Activated CD4-positive, alpha-beta T cell treated with anti-CD3 and anti-CD28 coated beads, Interleukin-2, Interleukin-6, amounts not matched to agents 100 ng/mL and 50 ng/mL, durations not matched to agents 16 hours and 8 hours (primary cell): ENCODE measurements around the gene NR2C2.
A peak's percentile ranks its signal among the peaks of the same experiment; 100 is the strongest.

Experiments
- DNase-seq: peaks from one replicate; pipeline ENCODE4 v3.0.0-alpha.2; 2020

The NR2C2 gene

GRCh38 chr3:15065550-15066007, 118.2 kb downstream of the NR2C2 start:
- DNase-seq, result no peak

GRCh38 chr3:15066467-15066866, 119.1 kb downstream of the NR2C2 start:
- DNase-seq, result no peak

DNA sequence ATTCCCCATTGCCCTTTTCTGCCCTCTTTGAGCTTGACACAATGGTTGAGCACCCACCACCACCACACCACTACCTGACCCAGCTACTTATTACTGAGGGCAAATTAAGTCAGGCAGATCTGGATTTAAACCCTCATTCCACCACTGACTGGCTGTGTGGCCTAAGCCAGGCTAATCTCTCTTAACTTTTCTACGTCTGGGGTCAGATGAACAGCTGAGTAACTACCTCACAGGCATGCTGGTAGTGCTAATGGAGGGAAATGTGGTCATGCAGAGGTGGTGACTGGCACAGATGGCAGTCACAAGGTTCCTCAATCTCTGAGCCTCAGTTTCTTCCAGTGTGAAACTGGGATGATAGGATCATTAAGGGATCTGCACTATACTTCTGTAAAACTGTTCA, 122.1 kb downstream of the NR2C2 start:
- DNase-seq, result no peak

DNA sequence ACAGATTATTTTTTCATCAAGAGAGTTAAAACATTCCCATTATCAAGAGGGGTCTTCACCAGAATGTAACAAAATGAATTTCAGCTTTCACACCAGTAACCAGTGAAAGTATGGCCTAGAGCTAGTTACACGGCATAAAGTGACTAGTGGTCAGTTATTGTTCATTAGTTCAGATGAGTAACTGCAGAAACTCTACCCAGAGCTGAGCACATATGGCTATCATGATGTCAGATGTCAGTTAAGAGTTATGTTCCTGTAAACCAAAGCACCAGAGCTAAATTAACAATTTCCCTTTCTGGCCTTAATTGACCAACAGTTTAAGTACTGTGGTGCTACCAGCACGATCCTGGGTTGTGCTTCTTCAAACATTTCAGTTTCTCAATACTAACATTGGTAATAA, 124.3 kb downstream of the NR2C2 start:
- no peak for DNase-seq

GRCh38 chr3:15074500-15074899, 127.1 kb downstream of the NR2C2 start:
- DNase-seq, result no peak

DNA sequence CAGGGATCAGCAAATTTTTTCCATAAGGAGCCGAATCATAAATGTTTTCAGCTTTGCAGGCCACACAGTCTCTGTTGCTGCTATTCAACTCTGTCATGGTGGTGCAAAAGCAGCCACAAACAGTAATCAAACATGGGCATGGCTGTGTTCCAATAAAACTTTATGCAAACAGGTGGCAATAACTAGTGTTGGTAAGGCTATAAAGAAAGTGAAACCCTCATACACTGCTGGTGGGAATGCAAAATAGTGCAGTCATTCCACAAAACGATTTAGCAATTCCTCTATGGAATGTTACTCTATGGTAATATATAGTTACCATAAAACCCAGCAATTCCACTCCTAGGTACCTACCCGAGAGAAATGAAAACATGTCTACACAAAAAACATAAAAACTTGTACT, 131.7 kb downstream of the NR2C2 start:
- no peak for DNase-seq

- no peak for DNase-seq
Measured at GRCh38 chr3:15081960-15082664, 134.7 kb downstream of the NR2C2 start.

DNA sequence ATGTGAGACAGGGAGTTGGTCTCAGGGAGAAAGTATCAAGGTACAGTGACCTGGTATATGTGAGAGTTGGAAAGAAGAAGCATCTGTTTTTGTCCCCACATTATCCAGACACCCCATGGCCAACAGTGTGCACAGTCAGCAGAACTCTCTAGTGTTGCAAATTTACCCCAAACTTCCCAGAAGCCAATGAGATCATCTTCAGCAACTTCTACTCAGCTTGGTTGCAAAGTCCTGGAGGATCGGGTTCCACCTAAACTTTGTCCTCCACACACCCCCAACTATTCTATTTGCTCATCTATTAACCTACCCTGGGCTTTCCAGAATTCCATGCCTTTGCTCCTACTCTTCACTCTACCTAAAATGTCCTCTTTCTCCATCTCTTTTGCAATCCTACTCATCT, 135.9 kb downstream of the NR2C2 start:
- no peak for DNase-seq

- no peak for DNase-seq
Measured at GRCh38 chr3:15086263-15086662, 138.9 kb downstream of the NR2C2 start.

GRCh38 chr3:15086699-15087098, 139.3 kb downstream of the NR2C2 start:
- no peak for DNase-seq

DNA sequence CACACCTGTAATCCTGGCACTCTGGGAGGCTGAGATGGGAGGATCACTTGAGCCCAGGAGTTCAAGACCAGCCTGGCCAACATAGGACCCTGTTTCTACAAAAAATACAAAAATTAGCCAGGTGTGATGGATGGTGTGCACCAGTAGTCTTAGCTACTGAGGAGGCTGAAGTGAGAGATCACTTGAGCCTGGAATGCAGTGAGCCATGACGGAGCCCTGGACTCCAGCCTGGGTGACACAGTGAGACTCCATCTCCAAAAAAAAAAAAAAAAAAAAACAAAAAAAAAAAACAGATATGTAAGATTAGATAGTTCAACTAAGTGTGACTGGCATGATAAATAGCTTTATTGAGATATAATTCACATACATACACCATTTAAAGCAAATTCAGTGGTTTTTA, 141.8 kb downstream of the NR2C2 start:
- no peak for DNase-seq

DNA sequence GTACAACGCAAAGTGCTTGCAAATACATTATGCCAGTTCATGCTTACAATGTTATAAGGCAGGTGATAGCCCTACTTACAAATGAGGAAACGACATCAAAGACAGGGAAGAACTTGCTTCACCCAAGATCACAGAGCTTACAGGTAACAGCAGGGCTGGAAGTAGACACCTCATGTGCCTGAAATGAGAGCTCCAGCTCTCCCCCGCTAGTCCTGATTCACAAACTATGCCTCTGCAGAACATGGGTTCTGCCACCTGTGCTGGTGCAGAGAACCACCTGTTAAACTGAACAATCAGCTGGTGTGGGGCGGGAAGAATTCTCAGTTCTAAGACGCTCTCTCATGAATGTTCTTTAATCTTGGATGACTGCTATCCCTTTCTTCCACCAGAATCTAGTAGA, 144.2 kb downstream of the NR2C2 start:
- no peak for DNase-seq

DNA sequence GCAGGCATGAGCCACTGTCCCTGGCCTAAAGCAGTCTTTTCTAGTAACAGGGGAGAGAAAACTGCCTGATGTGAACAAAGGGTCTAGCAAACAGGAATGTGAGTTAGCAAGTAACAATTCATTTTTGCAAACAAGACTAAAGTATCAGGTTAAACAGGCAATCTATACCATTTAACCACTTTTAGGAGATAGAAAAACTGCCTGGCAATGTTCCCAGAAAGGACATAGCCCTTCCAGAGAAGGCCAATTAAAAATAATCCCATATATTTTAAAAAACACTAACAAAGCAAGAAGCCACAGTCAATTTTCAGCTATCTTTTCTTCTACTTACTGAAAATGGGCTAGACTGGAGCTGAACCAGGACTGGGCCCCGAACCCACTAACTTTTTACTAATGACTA, 145.3 kb downstream of the NR2C2 start:
- DNase-seq, result no peak

DNA sequence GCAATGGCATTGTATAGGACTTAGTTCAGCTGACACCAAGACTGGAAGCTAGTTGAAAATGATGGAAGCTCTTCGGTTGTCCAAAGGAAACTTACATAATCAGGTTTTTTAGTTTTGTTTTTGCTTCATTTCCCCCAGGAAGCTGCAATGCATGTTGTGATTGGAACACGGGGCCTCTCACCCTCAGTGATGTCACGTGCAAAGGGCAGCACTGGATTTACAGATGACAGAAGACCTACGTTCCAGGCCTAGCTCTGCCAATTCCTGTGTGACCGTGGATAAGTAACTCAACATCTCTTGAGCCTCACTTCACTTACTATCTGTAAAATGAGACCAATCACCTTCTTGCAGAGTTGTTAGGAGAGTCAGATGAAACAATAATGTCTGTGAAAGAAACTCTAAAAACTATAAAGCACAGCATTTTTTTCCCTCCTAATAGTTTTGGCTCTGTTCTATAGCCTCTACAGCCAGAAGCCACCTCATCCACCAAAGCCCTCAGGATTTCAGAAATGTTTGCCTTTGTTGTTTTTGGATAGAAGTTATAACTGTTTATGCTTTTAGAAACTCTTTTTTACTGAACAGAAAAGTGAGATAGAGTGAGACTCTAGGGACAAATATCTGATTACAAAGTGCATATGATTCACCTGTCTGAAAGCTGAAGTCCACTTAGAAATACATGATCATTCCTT, 146.9 kb downstream of the NR2C2 start:
- DNase-seq, result no peak

DNA sequence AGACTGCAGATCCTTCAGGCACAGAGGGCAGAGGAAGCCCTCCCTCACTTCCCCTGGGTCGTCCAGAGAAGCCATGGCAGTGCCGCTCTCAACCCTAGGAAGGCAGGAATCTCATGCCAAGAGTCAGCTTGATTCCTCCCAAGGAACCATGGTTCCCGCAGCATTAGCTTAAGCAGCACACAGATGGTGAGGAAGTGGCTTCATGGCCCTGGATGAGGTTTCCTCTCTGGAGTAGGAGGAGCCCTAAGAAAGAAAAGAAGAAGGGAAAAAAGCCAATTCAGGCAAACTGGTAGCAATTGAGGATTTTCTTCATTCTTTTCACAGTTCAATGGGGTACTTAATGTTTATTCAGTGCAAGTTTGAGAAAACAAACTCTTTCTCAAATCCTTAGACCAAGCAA, 148.7 kb downstream of the NR2C2 start:
- no peak for DNase-seq

DNA sequence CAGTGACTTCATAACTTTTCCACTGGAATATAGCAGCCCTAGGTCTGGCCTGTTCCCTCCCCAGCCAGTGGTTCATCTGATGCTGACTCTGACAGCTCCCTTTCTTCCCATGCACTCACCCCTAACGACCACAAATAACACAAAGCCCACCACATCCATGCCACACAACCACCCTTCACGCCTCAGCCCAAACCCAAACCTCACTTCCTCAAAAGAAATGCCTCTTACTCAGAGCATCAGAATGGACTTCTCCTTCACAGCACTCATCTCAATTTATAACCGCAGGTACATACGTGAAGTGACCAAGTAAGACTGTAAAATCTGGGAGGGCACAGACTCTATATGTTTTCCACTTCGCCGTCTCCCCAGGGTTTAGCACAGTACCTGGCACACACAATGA, 150.5 kb downstream of the NR2C2 start:
- peak; percentile 52 for DNase-seq
